Naive thymus-derived CD4-positive, alpha-beta T cell (primary cell): ENCODE results near the gene NXPH3. TPM values are rescaled to one million over a fixed set of nuclear protein-coding genes. Genes with fewer than 3 reads are reported as not detected.
A peak's percentile ranks its signal among the peaks of the same experiment; 100 is the strongest.

Source experiments
- ATAC-seq: fragments of 150-1000 bp; cut with Tn5 transposase; 2 replicates; pipeline ENCODE4 v1.10.0; 2021; ENCODE audit warnings: mild to moderate bottlenecking, moderate library complexity
- CTCF ChIA-PET: fragments of 350-600 bp; sonication (Branson Sonifier 250); formaldehyde crosslinking; loops from one replicate; lab custom pipeline; 2021; ENCODE audit warnings: antibody characterized with exemption; lab: Charles Lee
- POLR2A ChIA-PET: fragments of 350-600 bp; sonication (Branson Sonifier 250); formaldehyde crosslinking; loops from one replicate; lab custom pipeline; 2021; ENCODE audit warnings: antibody characterized with exemption, inconsistent platforms; lab: Charles Lee
- DNase-seq, 9 donors: peaks; one replicate each; pipeline versions ENCODE4 v3.0.0 to v3.0.0-alpha.2; 2020 to 2022; ENCODE audit warnings: mixed read lengths in 1 of 9
- H3K27ac ChIP-seq: one replicate; pipeline ENCODE4 v1.7.0; 2013; ENCODE audit warnings: mild to moderate bottlenecking, low read depth, low read length, moderate library complexity
- H3K27me3 ChIP-seq, 2 donors: one replicate each; pipeline ENCODE4 v1.7.0; 2013; ENCODE audit warnings: low read length in 2 of 2, mild to moderate bottlenecking in 2 of 2, moderate library complexity in 2 of 2; ENCODE audit not compliant: control insufficient read depth in 2 of 2, insufficient read depth in 2 of 2
- H3K36me3 ChIP-seq, 3 experiments: 1 replicate in 2 of 3; 2 replicates in 1 of 3; pipeline ENCODE4 v1.7.0; 2013; ENCODE audit warnings: low read length in 3 of 3, mild to moderate bottlenecking in 3 of 3, moderate library complexity in 1 of 3; ENCODE audit not compliant: insufficient read depth in 3 of 3, control insufficient read depth in 2 of 3
- H3K4me1 ChIP-seq, 2 donors: one replicate each; pipeline ENCODE4 v1.7.0; 2013; ENCODE audit warnings: low read length in 2 of 2, mild to moderate bottlenecking in 2 of 2, moderate library complexity in 1 of 2; ENCODE audit not compliant: control insufficient read depth in 2 of 2, insufficient read depth in 2 of 2
- H3K4me3 ChIP-seq: 2 replicates; pipeline ENCODE4 v1.7.0; 2013; ENCODE audit warnings: mild to moderate bottlenecking, low read length
- H3K9me3 ChIP-seq, 3 experiments: 1 replicate in 2 of 3; 2 replicates in 1 of 3; pipeline ENCODE4 v1.7.0; 2013; ENCODE audit warnings: low read length in 3 of 3; ENCODE audit not compliant: control insufficient read depth in 2 of 3
- H3K27ac Mint-ChIP-seq, 9 donors: one replicate each; pipeline ENCODE4 v1.8.0; 2020 to 2022; ENCODE audit warnings: mixed read lengths in 9 of 9, mild to moderate bottlenecking in 8 of 9, moderate library complexity in 5 of 9, inconsistent platforms in 2 of 9
- H3K27me3 Mint-ChIP-seq, 5 donors: one replicate each; pipeline ENCODE4 v1.8.0; 2021 to 2022; ENCODE audit warnings: mixed read lengths in 5 of 5, mild to moderate bottlenecking in 1 of 5
- H3K36me3 Mint-ChIP-seq, 5 donors: one replicate each; pipeline ENCODE4 v1.8.0; 2020 to 2022; ENCODE audit warnings: mixed read lengths in 5 of 5, mild to moderate bottlenecking in 3 of 5, inconsistent platforms in 1 of 5
- H3K4me1 Mint-ChIP-seq, 7 donors: one replicate each; pipeline ENCODE4 v1.8.0; 2020 to 2022; ENCODE audit warnings: mixed read lengths in 7 of 7, mild to moderate bottlenecking in 3 of 7, inconsistent platforms in 1 of 7
- H3K4me3 Mint-ChIP-seq, 10 donors: one replicate each; pipeline ENCODE4 v1.8.0; 2020 to 2022; ENCODE audit warnings: mild to moderate bottlenecking in 10 of 10, mixed read lengths in 10 of 10, moderate library complexity in 6 of 10, inconsistent platforms in 2 of 10
- H3K9me3 Mint-ChIP-seq, 11 donors: one replicate each; pipeline ENCODE4 v1.8.0; 2020 to 2022; ENCODE audit warnings: mixed read lengths in 11 of 11, mild to moderate bottlenecking in 4 of 11, inconsistent platforms in 1 of 11, moderate library complexity in 1 of 11
- intact Hi-C, 2 donors: fragments of 100-400 bp; cut with micrococcal nuclease; formaldehyde crosslinking; loops; one replicate each; pipeline ENCODE4 v1.15.1; 2023
- polyA plus RNA-seq, 2 donors: library from polyadenylated mRNA; unstranded; fragments of 300-500 nt; fragmentation: Illumina TruSeq; gene quantifications; one replicate each; pipeline ENCODE4 v1.2.3, GENCODE V29; 2021
- total RNA-seq, 6 experiments: library from RNA in 5 of 6; stranded (reverse) in 5 of 6; gene quantifications; 1 replicate in 5 of 6; 2 replicates in 1 of 6; pipeline ENCODE4 v1.2.3 and lab custom pipeline; 2021 to 2026

NXPH3 gene
- total and polyA plus RNA-seq, 7 experiments from 2014 or later: not detected

- no peak overlapping the region for H3K27ac Mint-ChIP-seq
- intact Hi-C loops: no loop called here
- Histone ChIP-seq H3K36me3 (peaks cover 21 to 81% (median 38%) of the 10 kb centered on the region in 3 experiments), H3K9me3 (no peaks in the 10 kb centered on the region), H3K4me1 (no peaks in the 10 kb centered on the region), H3K27me3 (no peaks in the 10 kb centered on the region), H3K27ac (no peak overlapping the region), H3K4me3 (no peak overlapping the region)
- no peak overlapping the region for H3K4me3 Mint-ChIP-seq
- peaks cover 0 to 5% (median 0%) of the 10 kb centered on the region in 7 donors for H3K4me1 Mint-ChIP-seq
- H3K9me3 Mint-ChIP-seq: no peaks in the 10 kb centered on the region
- ChIA-PET CTCF (interaction anchor here (0.6 to 1.2 kb wide), 4 partner anchors 26 to 96 kb away, joined by 3 to 5 read pairs (median 4); no protein-coding TSS in a partner anchor), POLR2A (interaction anchor here (0.6 to 1.4 kb wide), 2 partner anchors 105 to 169 kb away, joined by 3 read pairs; no protein-coding TSS in a partner anchor)
- ATAC-seq: no peak
- peaks cover 21 to 66% (median 27%) of the 10 kb centered on the region in 5 donors for H3K36me3 Mint-ChIP-seq
- no peak for DNase-seq
- no peaks in the 10 kb centered on the region for H3K27me3 Mint-ChIP-seq
These were observed 23.2 kb downstream of the NXPH3 start for GRCh38 chr17:49598918-49599317.

GRCh38 chr17:49600949-49601348 lies 25.3 kb downstream of the NXPH3 start:
- Histone ChIP-seq H3K27me3 (no peaks in the 10 kb centered on the region), H3K4me1 (no peaks in the 10 kb centered on the region), H3K9me3 (no peaks in the 10 kb centered on the region), H3K27ac (no peak overlapping the region), H3K36me3 (peaks cover 30 to 92% (median 47%) of the 10 kb centered on the region in 3 experiments), H3K4me3 (no peak overlapping the region)
- intact Hi-C loops: no loop called here
- H3K27ac Mint-ChIP-seq: peak overlapping the region in 1 of 9 donors; percentile 80
- no peaks in the 10 kb centered on the region for H3K9me3 Mint-ChIP-seq
- peaks cover 0 to 5% (median 0%) of the 10 kb centered on the region in 7 donors for H3K4me1 Mint-ChIP-seq
- CTCF ChIA-PET: no interaction called here
- no peak overlapping the region for H3K4me3 Mint-ChIP-seq
- no peaks in the 10 kb centered on the region for H3K27me3 Mint-ChIP-seq
- DNase-seq (no peak), ATAC-seq (no peak)
- POLR2A ChIA-PET: interaction anchor here (1.4 kb wide), 1 partner anchor 8 kb away, joined by 3 read pairs; no protein-coding TSS in a partner anchor
- peaks cover 21 to 71% (median 35%) of the 10 kb centered on the region in 5 donors for H3K36me3 Mint-ChIP-seq

- Mint-ChIP-seq H3K9me3 (no peaks in the 10 kb centered on the region), H3K4me1 (peaks cover 0 to 5% (median 0%) of the 10 kb centered on the region in 7 donors), H3K36me3 (peaks cover 18 to 64% (median 31%) of the 10 kb centered on the region in 5 donors), H3K27ac (peak overlapping the region in 3 of 9 donors; percentile 32 to 48 (median 36)), H3K4me3 (no peak overlapping the region), H3K27me3 (no peaks in the 10 kb centered on the region)
- POLR2A ChIA-PET: no interaction called here
- DNase-seq (no peak), ATAC-seq (peak; percentile 37)
- H3K4me3 ChIP-seq: no peak overlapping the region
- H3K9me3 ChIP-seq: no peaks in the 10 kb centered on the region
- intact Hi-C loops: no loop called here
- H3K27me3 ChIP-seq: no peaks in the 10 kb centered on the region
- H3K36me3 ChIP-seq: peaks cover 35 to 92% (median 43%) of the 10 kb centered on the region in 3 experiments
- CTCF ChIA-PET: interaction anchor here (1.7 kb wide), 1 partner anchor 45 kb away, joined by 4 read pairs; no protein-coding TSS in a partner anchor
- no peaks in the 10 kb centered on the region for H3K4me1 ChIP-seq
- H3K27ac ChIP-seq: no peak overlapping the region
These were observed 27.1 kb downstream of the NXPH3 start for GRCh38 chr17:49602783-49603182.

- peaks cover 18 to 64% (median 29%) of the 10 kb centered on the region in 5 donors for H3K36me3 Mint-ChIP-seq
- ATAC-seq (no peak), DNase-seq (no peak)
- peaks cover 0 to 5% (median 0%) of the 10 kb centered on the region in 7 donors for H3K4me1 Mint-ChIP-seq
- H3K27me3 Mint-ChIP-seq: no peaks in the 10 kb centered on the region
- no peaks in the 10 kb centered on the region for H3K9me3 Mint-ChIP-seq
- Histone ChIP-seq H3K27ac (no peak overlapping the region), H3K36me3 (peaks cover 35 to 90% (median 44%) of the 10 kb centered on the region in 3 experiments), H3K9me3 (no peaks in the 10 kb centered on the region), H3K27me3 (no peaks in the 10 kb centered on the region), H3K4me1 (no peaks in the 10 kb centered on the region), H3K4me3 (no peak overlapping the region)
- POLR2A ChIA-PET: interaction anchor here (1.0 kb wide), 1 partner anchor 33 kb away, joined by 4 read pairs; no protein-coding TSS in a partner anchor
- intact Hi-C loops: no loop called here
- no peak overlapping the region for H3K4me3 Mint-ChIP-seq
- CTCF ChIA-PET: interaction anchor here (1.7 kb wide), 1 partner anchor 46 kb away, joined by 4 read pairs; no protein-coding TSS in a partner anchor
- peak overlapping the region in 1 of 9 donors; percentile 32 for H3K27ac Mint-ChIP-seq
These were observed 27.6 kb downstream of the NXPH3 start for GRCh38 chr17:49603238-49603637.

- intact Hi-C loops: no loop called here
- H3K9me3 ChIP-seq: no peaks in the 10 kb centered on the region
- no peak overlapping the region for H3K27ac ChIP-seq
- H3K4me1 ChIP-seq: no peaks in the 10 kb centered on the region
- peaks cover 0 to 5% (median 0%) of the 10 kb centered on the region in 7 donors for H3K4me1 Mint-ChIP-seq
- no peak for ATAC-seq
- H3K4me3 Mint-ChIP-seq: no peak overlapping the region
- no peak for DNase-seq
- peaks cover 16 to 60% (median 26%) of the 10 kb centered on the region in 5 donors for H3K36me3 Mint-ChIP-seq
- H3K27me3 Mint-ChIP-seq: no peaks in the 10 kb centered on the region
- peaks cover 35 to 90% (median 46%) of the 10 kb centered on the region in 3 experiments for H3K36me3 ChIP-seq
- ChIA-PET CTCF (interaction anchor here (1.7 kb wide), 1 partner anchor 46 kb away, joined by 4 read pairs; no protein-coding TSS in a partner anchor), POLR2A (interaction anchor here (1.0 kb wide), 1 partner anchor 34 kb away, joined by 4 read pairs; no protein-coding TSS in a partner anchor)
- H3K4me3 ChIP-seq: no peak overlapping the region
- H3K27ac Mint-ChIP-seq: no peak overlapping the region
- no peaks in the 10 kb centered on the region for H3K9me3 Mint-ChIP-seq
- no peaks in the 10 kb centered on the region for H3K27me3 ChIP-seq
These were observed 28.0 kb downstream of the NXPH3 start for GRCh38 chr17:49603720-49604119.

GRCh38 chr17:49604314-49604869 lies 28.7 kb downstream of the NXPH3 start:
- Histone ChIP-seq H3K9me3 (no peaks in the 10 kb centered on the region), H3K27ac (no peak overlapping the region), H3K27me3 (no peaks in the 10 kb centered on the region), H3K36me3 (peaks cover 35 to 95% (median 47%) of the 10 kb centered on the region in 3 experiments), H3K4me1 (no peaks in the 10 kb centered on the region), H3K4me3 (no peak overlapping the region)
- no peaks in the 10 kb centered on the region for H3K9me3 Mint-ChIP-seq
- peak overlapping the region in 2 of 9 donors; percentile 36 to 57 for H3K27ac Mint-ChIP-seq
- ChIA-PET POLR2A (interaction anchor here (1.0 kb wide), 1 partner anchor 34 kb away, joined by 4 read pairs; no protein-coding TSS in a partner anchor), CTCF (no interaction called here)
- no peak for ATAC-seq
- intact Hi-C loops: no loop called here
- peaks cover 0 to 5% (median 0%) of the 10 kb centered on the region in 7 donors for H3K4me1 Mint-ChIP-seq
- DNase-seq: no peak
- no peaks in the 10 kb centered on the region for H3K27me3 Mint-ChIP-seq
- H3K4me3 Mint-ChIP-seq: no peak overlapping the region
- peaks cover 18 to 55% (median 29%) of the 10 kb centered on the region in 5 donors for H3K36me3 Mint-ChIP-seq
